Stimulated activated CD8-positive, alpha-beta memory T cell treated with anti-CD3 and anti-CD28 coated beads, Interleukin-15, amount 100 ng/mL, for 24 hours (primary cell): ENCODE data around the gene CTBP1.

ENCODE experiments used
- DNase-seq: peaks from one replicate; pipeline ENCODE4 v3.0.0-alpha.2; 2020; ENCODE audit warnings: low read depth

Gene CTBP1

GRCh38 chr4:1195109-1195671, 53.7 kb downstream of the CTBP1 start:
- DNase-seq = no peak

- no peak for DNase-seq
Measured at GRCh38 chr4:1194010-1194900, 54.7 kb downstream of the CTBP1 start.

- no peak for DNase-seq
Measured at GRCh38 chr4:1193206-1194009, 55.5 kb downstream of the CTBP1 start.

GRCh38 chr4:1192493-1193205, 56.3 kb downstream of the CTBP1 start:
- no peak for DNase-seq

GRCh38 chr4:1192091-1192492, 56.8 kb downstream of the CTBP1 start:
- DNase-seq = no peak

- no peak for DNase-seq
Measured at GRCh38 chr4:1191621-1192020, 57.3 kb downstream of the CTBP1 start.

- DNase-seq = no peak
Measured at GRCh38 chr4:1187182-1187581, 61.7 kb downstream of the CTBP1 start.

GRCh38 chr4:1183985-1184773, 64.8 kb downstream of the CTBP1 start:
- no peak for DNase-seq

GRCh38 chr4:1182313-1182712, 66.6 kb downstream of the CTBP1 start:
- no peak for DNase-seq

- DNase-seq = no peak
Measured at GRCh38 chr4:1180663-1181062, 68.3 kb downstream of the CTBP1 start.

GRCh38 chr4:1179976-1180375, 69.0 kb downstream of the CTBP1 start:
- DNase-seq = no peak

- no peak for DNase-seq
Measured at GRCh38 chr4:1179089-1179441, 69.9 kb downstream of the CTBP1 start.

- DNase-seq = no peak
Measured at GRCh38 chr4:1178300-1179088, 70.4 kb downstream of the CTBP1 start.

- DNase-seq = no peak
Measured at GRCh38 chr4:1177274-1178141, 71.4 kb downstream of the CTBP1 start.

- DNase-seq = no peak
Measured at GRCh38 chr4:1176398-1177273, 72.3 kb downstream of the CTBP1 start.

GRCh38 chr4:1175635-1176229, 73.2 kb downstream of the CTBP1 start:
- no peak for DNase-seq

GRCh38 chr4:1174941-1175634, 73.8 kb downstream of the CTBP1 start:
- no peak for DNase-seq
